Bronchial epithelial cell (primary cell): ENCODE results near the gene EN2. TPM values are rescaled to one million over a fixed set of nuclear protein-coding genes. Genes with fewer than 3 reads are reported as not detected.

Experiments used
- DNase-seq: peaks from one replicate; pipeline ENCODE4 v3.0.0-alpha.2; 2010; ENCODE audit warnings: low read depth
- FAIRE-seq: peaks from 2 replicates; lab custom pipeline; 2011; peaks lifted over from hg19 to GRCh38; lab: Jason Lieb, UNC
- H3K27me3 ChIP-seq: 2 replicates; pipeline ENCODE4 v1.5.1; 2011; ENCODE audit warnings: low read length; ENCODE audit not compliant: control insufficient read depth, insufficient read depth
- H3K36me3 ChIP-seq: 2 replicates; pipeline ENCODE4 v1.5.1; 2011; ENCODE audit warnings: low read length; ENCODE audit not compliant: control insufficient read depth, insufficient read depth
- H3K4me3 ChIP-seq: 2 replicates; pipeline ENCODE4 v1.5.1; 2011; ENCODE audit warnings: mild to moderate bottlenecking, low read depth, low read length, control low read depth
- CTCF ChIP-seq: IDR thresholded peaks from 2 replicates; pipeline ENCODE4 v1.5.1; 2011; ENCODE audit warnings: mild to moderate bottlenecking, moderate library complexity, low read length, control low read depth, inconsistent platforms; ENCODE audit not compliant: insufficient read depth, severe bottlenecking
- total RNA-seq: library from RNA; depleted of rRNA; stranded (reverse); fragments of >200 nt; gene quantifications from 2 replicates; pipeline ENCODE4 v1.2.1, GENCODE V29; 2014

Gene EN2
- total RNA-seq, 1 donor from 2014 or later = not detected

GRCh38 chr7:155484483-155485399 is 26.8 kb downstream of the EN2 start:
- no peaks in the 10 kb centered on the region for H3K27me3 ChIP-seq
- no peaks in the 10 kb centered on the region for H3K36me3 ChIP-seq
- H3K4me3 ChIP-seq = no peak overlapping the region
- no peak for DNase-seq
- FAIRE-seq = no peak
- TF ChIP-seq CTCF = no peak

GRCh38 chr7:155486783-155487508 is 29.0 kb downstream of the EN2 start:
- H3K36me3 ChIP-seq = no peaks in the 10 kb centered on the region
- DNase-seq = no peak
- no peak overlapping the region for H3K4me3 ChIP-seq
- TF ChIP-seq CTCF = no peak
- FAIRE-seq = no peak
- no peaks in the 10 kb centered on the region for H3K27me3 ChIP-seq

GRCh38 chr7:155487509-155488482 is 29.9 kb downstream of the EN2 start:
- no peaks in the 10 kb centered on the region for H3K27me3 ChIP-seq
- no peak for DNase-seq
- FAIRE-seq = no peak

GRCh38 chr7:155488483-155489127 is 30.7 kb downstream of the EN2 start:
- no peak for FAIRE-seq
- H3K36me3 ChIP-seq = no peaks in the 10 kb centered on the region
- no peaks in the 10 kb centered on the region for H3K27me3 ChIP-seq
- no peak for DNase-seq
- no peak for TF ChIP-seq CTCF
- H3K4me3 ChIP-seq = no peak overlapping the region

More at GRCh38 chr7:155487509-155488482, 29.9 kb downstream of the EN2 start:
- Histone ChIP-seq H3K36me3 (no peaks in the 10 kb centered on the region), H3K4me3 (no peak overlapping the region)
- TF ChIP-seq CTCF = no peak
